Naive thymus-derived CD8-positive, alpha-beta T cell (primary cell): ENCODE measurements around the gene RASL11B. TPM values are rescaled to one million over a fixed set of nuclear protein-coding genes. Genes with fewer than 3 reads are reported as not detected.

ENCODE experiments used
- ATAC-seq, 2 donors: fragments of 150-1000 bp; cut with Tn5 transposase in 1 of 2; sonication (Bioruptor Pico), chemical (Tn5 transposase) in 1 of 2; 1 replicate in 1 of 2; 2 replicates in 1 of 2; pipeline ENCODE4 v1.10.0; 2021; ENCODE audit warnings: mild to moderate bottlenecking in 2 of 2, moderate library complexity in 2 of 2
- POLR2A ChIA-PET: fragments of 350-600 bp; sonication (Branson Sonifier 250); formaldehyde crosslinking; loops from one replicate; lab custom pipeline; 2021; ENCODE audit warnings: antibody characterized with exemption; lab: Charles Lee
- DNase-seq, 10 donors: peaks; one replicate each; pipeline versions ENCODE4 v3.0.0 to v3.0.0-alpha.2; 2020 to 2022
- H3K27ac Mint-ChIP-seq, 10 donors: one replicate each; pipeline ENCODE4 v1.8.0; 2020 to 2022; ENCODE audit warnings: mild to moderate bottlenecking in 10 of 10, mixed read lengths in 10 of 10, moderate library complexity in 4 of 10, inconsistent platforms in 1 of 10
- H3K27me3 Mint-ChIP-seq, 5 donors: one replicate each; pipeline ENCODE4 v1.8.0; 2021 to 2022; ENCODE audit warnings: mixed read lengths in 5 of 5
- H3K36me3 Mint-ChIP-seq, 3 donors: one replicate each; pipeline ENCODE4 v1.8.0; 2020 to 2022; ENCODE audit warnings: mixed read lengths in 3 of 3, mild to moderate bottlenecking in 2 of 3, inconsistent platforms in 1 of 3
- H3K4me1 Mint-ChIP-seq, 4 donors: one replicate each; pipeline ENCODE4 v1.8.0; 2021 to 2022; ENCODE audit warnings: mixed read lengths in 4 of 4
- H3K4me3 Mint-ChIP-seq, 10 donors: one replicate each; pipeline ENCODE4 v1.8.0; 2020 to 2022; ENCODE audit warnings: mild to moderate bottlenecking in 10 of 10, mixed read lengths in 10 of 10, moderate library complexity in 6 of 10, inconsistent platforms in 1 of 10
- H3K9me3 Mint-ChIP-seq, 9 donors: one replicate each; pipeline ENCODE4 v1.8.0; 2020 to 2022; ENCODE audit warnings: mixed read lengths in 9 of 9, mild to moderate bottlenecking in 3 of 9, inconsistent platforms in 1 of 9, moderate library complexity in 1 of 9
- polyA plus RNA-seq, 3 donors: library from polyadenylated mRNA; unstranded; fragments of 300-500 nt; fragmentation: Illumina TruSeq; gene quantifications; one replicate each; pipeline ENCODE4 v1.2.3, GENCODE V29; 2021
- total RNA-seq, 8 experiments: library from RNA in 2 of 8; stranded (reverse) in 2 of 8; gene quantifications; one replicate each; pipeline ENCODE4 v1.2.3 and lab custom pipeline; 2021 to 2026

The RASL11B gene
- total and polyA plus RNA-seq, 5 experiments from 2014 or later: 0.15 to 0.73 (median 0.41) TPM

DNA sequence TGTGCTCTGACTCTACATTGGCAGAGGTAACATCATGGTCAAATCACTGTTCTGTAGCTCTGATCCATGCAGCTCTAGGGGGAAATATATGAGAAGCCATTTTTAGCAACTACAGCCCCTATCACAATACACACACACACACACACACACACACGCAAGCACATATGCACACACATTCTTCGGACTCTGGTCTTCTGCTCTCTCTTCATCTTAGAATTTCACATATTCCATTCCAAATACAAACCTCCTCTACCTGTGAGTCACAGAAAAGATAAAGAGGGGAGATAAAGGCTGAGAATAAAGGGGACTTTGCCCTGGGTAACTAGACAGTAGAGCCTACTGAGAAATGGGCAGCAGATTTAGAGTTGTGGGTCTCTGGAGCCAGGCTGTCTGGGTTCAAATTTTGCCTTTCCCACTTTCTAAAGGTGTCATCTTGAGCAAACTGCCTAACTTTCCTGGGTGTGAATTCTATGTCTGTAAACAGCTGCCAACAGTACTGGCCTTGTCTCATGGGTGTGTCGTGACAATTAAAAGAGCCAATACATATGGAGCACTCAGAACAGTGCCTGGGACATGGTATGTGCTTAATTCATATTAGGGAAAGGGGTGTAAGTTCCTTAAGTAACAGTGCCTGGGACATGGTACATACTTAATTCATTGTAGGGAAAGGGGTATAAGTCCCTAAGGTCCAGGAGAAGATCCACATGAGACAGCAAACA, 11.6 kb upstream of the RASL11B start:
- no peak overlapping the region for H3K27ac Mint-ChIP-seq
- DNase-seq: no peak
- H3K4me3 Mint-ChIP-seq: no peak overlapping the region
- H3K36me3 Mint-ChIP-seq: no peaks in the 10 kb centered on the region
- no peaks in the 10 kb centered on the region for H3K4me1 Mint-ChIP-seq
- H3K27me3 Mint-ChIP-seq: peaks cover 0 to 5% (median 0%) of the 10 kb centered on the region in 5 donors
- ATAC-seq: no peak
- POLR2A ChIA-PET: no interaction called here
- H3K9me3 Mint-ChIP-seq: no peaks in the 10 kb centered on the region

GRCh38 chr4:52852041-52852440, 10.1 kb upstream of the RASL11B start:
- Mint-ChIP-seq H3K4me3 (no peak overlapping the region), H3K36me3 (no peaks in the 10 kb centered on the region), H3K4me1 (peaks cover 0 to 2% (median 0%) of the 10 kb centered on the region in 4 donors), H3K27me3 (peaks cover 0 to 7% (median 3%) of the 10 kb centered on the region in 5 donors), H3K9me3 (no peaks in the 10 kb centered on the region), H3K27ac (no peak overlapping the region)
- DNase-seq (no peak), ATAC-seq (no peak)
- POLR2A ChIA-PET: no interaction called here

DNA sequence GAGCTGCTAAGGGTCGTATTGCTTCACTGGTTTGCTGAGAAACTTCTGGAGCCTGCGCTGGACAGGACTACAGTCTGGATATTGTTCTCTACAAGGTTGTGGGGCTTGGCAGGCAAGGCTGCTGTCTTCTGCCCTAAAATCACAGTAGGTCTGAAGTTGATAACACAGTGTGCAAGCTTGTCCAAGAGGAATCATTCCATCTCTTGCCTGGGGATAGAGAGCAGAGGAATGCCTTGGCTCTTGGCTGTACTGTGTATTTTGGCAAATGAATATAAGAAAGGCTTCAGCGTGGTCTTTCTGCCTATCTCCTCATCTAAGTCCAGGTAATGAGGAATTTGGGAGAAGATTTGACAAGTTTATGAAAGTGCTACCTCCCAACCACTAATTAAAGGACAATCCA, 9.4 kb upstream of the RASL11B start:
- Mint-ChIP-seq H3K4me1 (peaks cover 0 to 2% (median 0%) of the 10 kb centered on the region in 4 donors), H3K9me3 (peaks cover 0 to 3% (median 0%) of the 10 kb centered on the region in 9 donors), H3K27me3 (peaks cover 2 to 11% (median 7%) of the 10 kb centered on the region in 5 donors), H3K36me3 (peaks cover 0 to 2% (median under 1%) of the 10 kb centered on the region in 3 donors), H3K4me3 (no peak overlapping the region), H3K27ac (no peak overlapping the region)
- no peak for ATAC-seq
- DNase-seq: no peak
- POLR2A ChIA-PET: no interaction called here

DNA sequence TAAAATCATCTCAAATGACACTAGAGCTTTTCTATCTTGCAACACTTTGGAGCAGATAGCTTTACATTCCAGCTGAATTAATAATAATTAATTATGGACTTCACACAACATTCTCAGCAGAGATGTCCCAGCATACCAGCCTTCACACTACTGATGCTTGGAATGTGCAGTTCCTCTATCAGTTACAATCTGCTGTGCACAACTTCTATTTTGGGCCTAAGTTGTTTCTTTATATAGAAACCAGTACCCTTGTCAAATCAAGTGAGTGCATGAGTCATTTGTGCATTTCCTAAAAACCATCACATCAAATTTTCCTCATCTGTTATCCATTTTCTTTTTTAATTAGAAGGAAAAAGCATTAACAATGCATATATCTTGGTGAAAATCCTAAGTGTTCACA, 8.8 kb upstream of the RASL11B start:
- H3K4me3 Mint-ChIP-seq: no peak overlapping the region
- peaks cover 3 to 15% (median 7%) of the 10 kb centered on the region in 5 donors for H3K27me3 Mint-ChIP-seq
- H3K4me1 Mint-ChIP-seq: peaks cover 0 to 2% (median 0%) of the 10 kb centered on the region in 4 donors
- POLR2A ChIA-PET: no interaction called here
- peaks cover 0 to 7% (median 6%) of the 10 kb centered on the region in 3 donors for H3K36me3 Mint-ChIP-seq
- DNase-seq: no peak
- no peak for ATAC-seq
- H3K27ac Mint-ChIP-seq: no peak overlapping the region
- peaks cover 0 to 9% (median 4%) of the 10 kb centered on the region in 9 donors for H3K9me3 Mint-ChIP-seq

GRCh38 chr4:52856801-52857200, 5.3 kb upstream of the RASL11B start:
- H3K36me3 Mint-ChIP-seq: peaks cover 0 to 8% (median 6%) of the 10 kb centered on the region in 3 donors
- DNase-seq (no peak), ATAC-seq (peak in 1 of 2 donors; percentile 33)
- H3K27ac Mint-ChIP-seq: no peak overlapping the region
- H3K4me1 Mint-ChIP-seq: peaks cover 2 to 10% (median 7%) of the 10 kb centered on the region in 4 donors
- peaks cover 0 to 13% (median 9%) of the 10 kb centered on the region in 9 donors for H3K9me3 Mint-ChIP-seq
- POLR2A ChIA-PET: no interaction called here
- H3K27me3 Mint-ChIP-seq: peaks cover 12 to 47% (median 21%) of the 10 kb centered on the region in 5 donors
- no peak overlapping the region for H3K4me3 Mint-ChIP-seq

- Mint-ChIP-seq H3K4me1 (peaks cover 2 to 15% (median 7%) of the 10 kb centered on the region in 4 donors), H3K4me3 (peak overlapping the region in 2 of 10 donors; percentile 4 to 85), H3K36me3 (peaks cover 0 to 8% (median 6%) of the 10 kb centered on the region in 3 donors), H3K27ac (no peak overlapping the region), H3K9me3 (peaks cover 0 to 13% (median 9%) of the 10 kb centered on the region in 9 donors), H3K27me3 (peaks cover 14 to 57% (median 26%) of the 10 kb centered on the region in 5 donors)
- DNase-seq (no peak), ATAC-seq (no peak)
- POLR2A ChIA-PET: no interaction called here
Measured at GRCh38 chr4:52860361-52860760, 1.8 kb upstream of the RASL11B start.

DNA sequence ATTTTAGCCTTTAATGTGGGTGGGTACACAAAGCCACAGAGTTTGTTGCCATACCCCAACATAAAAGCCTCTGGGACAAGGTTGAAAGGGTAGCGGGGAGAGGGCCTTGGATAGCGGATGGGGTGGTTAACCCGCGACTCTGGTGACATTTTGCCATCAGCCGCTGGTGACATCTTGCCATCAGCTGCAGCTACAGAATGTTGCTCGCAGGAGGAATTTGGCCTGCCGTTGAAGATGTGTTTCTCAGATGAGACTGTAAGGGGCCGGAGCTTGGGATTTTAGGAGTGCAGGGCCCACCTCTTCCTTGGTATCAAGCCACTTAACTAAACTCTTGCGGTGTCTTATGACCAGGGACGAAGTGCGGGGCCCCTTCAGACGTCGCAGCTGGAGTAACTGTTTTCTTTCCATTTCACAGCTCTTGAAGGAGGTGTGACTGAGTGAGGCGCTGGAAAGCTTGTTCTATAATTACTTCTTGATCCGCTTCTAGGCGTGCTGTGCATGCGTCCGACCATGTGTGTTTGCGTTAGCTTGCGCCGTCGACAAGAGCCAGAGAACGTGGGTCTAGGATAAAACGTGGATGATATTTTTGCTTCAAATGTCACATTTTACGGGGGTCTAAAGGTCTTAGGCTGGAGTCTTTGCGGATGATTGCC, 820 bp upstream of the RASL11B start:
- DNase-seq (peak in 2 of 10 donors; percentile 6 to 7), ATAC-seq (no peak)
- Mint-ChIP-seq H3K27me3 (peaks cover 12 to 57% (median 26%) of the 10 kb centered on the region in 5 donors), H3K36me3 (peaks cover 2 to 8% (median 6%) of the 10 kb centered on the region in 3 donors), H3K4me1 (peaks cover 2 to 15% (median 7%) of the 10 kb centered on the region in 4 donors), H3K27ac (peak overlapping the region in 4 of 10 donors; percentile 6 to 75 (median 43)), H3K4me3 (peak overlapping the region; percentile 65 to 88 (median 85)), H3K9me3 (peaks cover 0 to 13% (median 9%) of the 10 kb centered on the region in 9 donors)
- POLR2A ChIA-PET: interaction anchor here (1.1 kb wide), 1 partner anchor 149 kb away, joined by 8 read pairs; no protein-coding TSS in a partner anchor

GRCh38 chr4:52862639-52863161, 583 bp downstream of the RASL11B start:
- no peak for ATAC-seq
- Mint-ChIP-seq H3K4me1 (peaks cover 0 to 15% (median 7%) of the 10 kb centered on the region in 4 donors), H3K36me3 (peaks cover 2 to 6% (median 5%) of the 10 kb centered on the region in 3 donors), H3K4me3 (peak overlapping the region; percentile 48 to 86 (median 81)), H3K27me3 (peaks cover 11 to 48% (median 24%) of the 10 kb centered on the region in 5 donors), H3K9me3 (peaks cover 0 to 11% (median 8%) of the 10 kb centered on the region in 9 donors), H3K27ac (no peak overlapping the region)
- POLR2A ChIA-PET: interaction anchor here (1.3 kb wide), 1 partner anchor 140 kb away, joined by 3 read pairs; no protein-coding TSS in a partner anchor
- DNase-seq: no peak

DNA sequence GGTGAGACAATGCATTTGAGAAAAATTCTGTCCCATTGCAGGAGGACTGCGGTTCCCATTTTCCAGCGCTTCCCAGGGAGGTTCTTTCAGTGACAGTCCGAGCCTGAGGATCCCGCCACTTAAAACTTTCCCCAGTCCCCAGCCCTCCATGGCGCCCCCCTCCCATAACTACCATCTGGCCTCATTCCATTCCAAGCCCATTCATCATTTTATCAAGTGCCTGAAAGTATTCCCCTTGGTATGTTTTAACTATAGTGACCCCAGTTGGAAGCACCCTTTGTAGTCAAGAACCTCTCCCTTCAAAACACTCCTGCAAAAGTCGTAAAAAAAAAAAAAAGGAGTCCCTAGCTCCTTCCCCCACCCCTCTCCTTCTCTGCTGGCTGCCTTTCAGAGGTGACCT, 1.2 kb downstream of the RASL11B start:
- POLR2A ChIA-PET: no interaction called here
- H3K4me3 Mint-ChIP-seq: peak overlapping the region; percentile 9 to 86 (median 78)

GRCh38 chr4:52864793-52865192, 2.7 kb downstream of the RASL11B start:
- H3K9me3 Mint-ChIP-seq: no peaks in the 10 kb centered on the region
- DNase-seq (no peak), ATAC-seq (no peak)
- peaks cover 6 to 28% (median 15%) of the 10 kb centered on the region in 5 donors for H3K27me3 Mint-ChIP-seq
- POLR2A ChIA-PET: interaction anchor here (0.6 kb wide), 1 partner anchor 162 kb away, joined by 3 read pairs; no protein-coding TSS in a partner anchor
- no peak overlapping the region for H3K27ac Mint-ChIP-seq
- H3K36me3 Mint-ChIP-seq: peaks cover 0 to 2% (median 2%) of the 10 kb centered on the region in 3 donors
- no peak overlapping the region for H3K4me3 Mint-ChIP-seq
- H3K4me1 Mint-ChIP-seq: peaks cover 0 to 15% (median 7%) of the 10 kb centered on the region in 4 donors

More for the DNA sequence above, 1.2 kb downstream of the RASL11B start:
- Mint-ChIP-seq H3K27ac (no peak overlapping the region), H3K36me3 (peaks cover 0 to 2% (median under 1%) of the 10 kb centered on the region in 3 donors), H3K4me1 (peaks cover 0 to 15% (median 7%) of the 10 kb centered on the region in 4 donors), H3K9me3 (peaks cover 0 to 6% (median 3%) of the 10 kb centered on the region in 9 donors), H3K27me3 (peaks cover 11 to 42% (median 19%) of the 10 kb centered on the region in 5 donors)
- no peak for DNase-seq
- ATAC-seq: no peak

DNA sequence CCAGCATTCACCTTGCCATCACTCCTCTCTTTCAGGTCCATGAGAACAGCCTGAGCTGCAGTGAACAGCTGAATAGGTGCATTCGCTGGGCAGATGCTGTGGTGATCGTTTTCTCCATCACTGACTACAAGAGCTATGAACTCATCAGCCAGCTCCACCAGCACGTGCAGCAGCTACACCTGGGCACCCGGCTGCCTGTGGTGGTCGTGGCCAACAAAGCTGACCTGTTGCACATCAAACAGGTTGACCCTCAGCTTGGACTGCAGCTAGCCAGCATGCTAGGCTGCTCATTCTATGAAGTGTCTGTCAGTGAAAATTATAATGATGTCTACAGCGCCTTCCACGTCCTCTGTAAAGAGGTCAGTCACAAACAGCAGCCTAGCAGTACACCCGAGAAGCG, 3.2 kb downstream of the RASL11B start:
- peaks cover 4 to 23% (median 15%) of the 10 kb centered on the region in 5 donors for H3K27me3 Mint-ChIP-seq
- H3K27ac Mint-ChIP-seq: no peak overlapping the region
- peaks cover 0 to 4% (median 2%) of the 10 kb centered on the region in 3 donors for H3K36me3 Mint-ChIP-seq

GRCh38 chr4:52866734-52867133, 4.6 kb downstream of the RASL11B start:
- H3K4me3 Mint-ChIP-seq: no peak overlapping the region
- DNase-seq: no peak
- H3K9me3 Mint-ChIP-seq: no peaks in the 10 kb centered on the region
- peaks cover 0 to 5% (median 0%) of the 10 kb centered on the region in 4 donors for H3K4me1 Mint-ChIP-seq
- H3K36me3 Mint-ChIP-seq: peaks cover 4 to 13% (median 13%) of the 10 kb centered on the region in 3 donors
- H3K27me3 Mint-ChIP-seq: peaks cover 0 to 10% (median 5%) of the 10 kb centered on the region in 5 donors
- POLR2A ChIA-PET: no interaction called here
- no peak for ATAC-seq
- H3K27ac Mint-ChIP-seq: no peak overlapping the region

More for the DNA sequence above, 3.2 kb downstream of the RASL11B start:
- no peak for ATAC-seq
- POLR2A ChIA-PET: no interaction called here
- Mint-ChIP-seq H3K9me3 (no peaks in the 10 kb centered on the region), H3K4me3 (no peak overlapping the region), H3K4me1 (peaks cover 0 to 15% (median 7%) of the 10 kb centered on the region in 4 donors)
- no peak for DNase-seq
